SK-MEL-5 (cell line): Measurements from ENCODE around the gene RAB22A. TPM values are rescaled to one million over a fixed set of nuclear protein-coding genes. Genes with fewer than 3 reads are reported as not detected.

Experiments
- DNase-seq: peaks from one replicate; pipeline ENCODE4 v3.0.0-alpha.2; 2016; ENCODE audit warnings: low read depth, low spot score
- in situ Hi-C: cut with HindIII; loops from 2 replicates; pipeline ENCODE4 v1.10.0; 2016; ENCODE audit warnings: low sequenced_read_pairs, high pct_unique_total_duplicates, low pct_unique_long_range_greater_than_20kb
- total RNA-seq: library from RNA; depleted of rRNA; stranded (reverse); fragments of >200 nt; shearing (Covaris generic); gene quantifications from 2 replicates; pipeline ENCODE4 v1.2.3, GENCODE V29; 2014

Gene RAB22A
- total RNA-seq, 1 experiment from 2014 or later = 18.0 TPM

DNA sequence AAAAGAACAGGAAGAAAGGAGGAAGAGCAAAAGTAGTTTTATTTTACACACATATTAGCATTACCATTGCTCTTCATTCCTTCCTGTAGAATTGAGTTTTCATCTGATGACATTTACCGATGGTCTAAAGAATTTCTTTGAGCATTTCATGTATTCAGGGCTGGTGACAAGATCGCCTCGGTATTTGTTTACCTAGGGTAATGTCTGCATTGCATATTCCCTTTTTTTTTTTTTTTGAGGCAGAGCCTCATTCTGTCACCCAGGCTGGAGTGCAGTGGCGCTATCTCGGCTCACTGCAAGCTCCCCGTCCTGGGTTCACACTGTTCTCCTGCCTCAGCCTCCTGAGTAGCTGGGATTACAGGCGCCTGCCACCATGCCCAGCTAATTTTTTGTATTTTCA, 19.3 kb downstream of the RAB22A start:
- in situ Hi-C loops = no loop called here
- no peak for DNase-seq

DNA sequence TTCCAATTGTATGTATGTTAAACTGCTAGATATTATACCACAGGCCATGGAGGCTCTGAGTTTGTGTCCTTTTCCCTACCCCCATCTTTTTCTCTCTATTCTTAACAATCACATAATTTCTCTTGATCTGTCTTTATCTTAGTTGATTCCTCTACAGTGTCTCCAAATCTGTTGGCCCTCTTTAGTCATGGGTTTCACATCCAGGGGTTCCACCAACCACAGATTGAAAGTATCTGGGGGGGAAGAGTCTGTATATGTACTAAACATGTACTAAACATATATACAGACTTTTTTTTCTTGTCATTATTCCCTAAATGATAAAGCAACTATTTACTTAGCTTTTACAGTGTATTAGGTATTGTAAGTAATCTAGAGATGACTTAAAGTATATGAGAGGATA, 20.2 kb downstream of the RAB22A start:
- in situ Hi-C loops = no loop called here
- no peak for DNase-seq

DNA sequence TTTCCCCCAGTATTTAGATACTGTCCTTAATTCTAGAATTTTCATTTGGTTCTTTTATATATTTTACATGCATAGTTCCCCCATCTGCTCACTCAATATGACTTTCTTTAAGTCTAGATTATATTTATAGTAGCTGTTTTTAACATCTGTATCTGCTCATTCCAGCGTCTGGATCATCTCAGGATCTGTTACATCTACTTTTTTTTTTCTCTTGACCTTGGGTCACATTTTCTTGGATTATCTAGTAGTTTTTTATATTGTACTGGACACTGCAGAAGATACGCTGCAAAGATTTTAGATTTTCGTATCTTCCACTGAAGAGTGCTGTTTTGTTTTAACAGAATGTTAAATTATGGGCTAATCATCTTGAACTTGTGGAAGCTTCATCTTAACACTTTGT, 20.7 kb downstream of the RAB22A start:
- in situ Hi-C loops = no loop called here
- no peak for DNase-seq

DNA sequence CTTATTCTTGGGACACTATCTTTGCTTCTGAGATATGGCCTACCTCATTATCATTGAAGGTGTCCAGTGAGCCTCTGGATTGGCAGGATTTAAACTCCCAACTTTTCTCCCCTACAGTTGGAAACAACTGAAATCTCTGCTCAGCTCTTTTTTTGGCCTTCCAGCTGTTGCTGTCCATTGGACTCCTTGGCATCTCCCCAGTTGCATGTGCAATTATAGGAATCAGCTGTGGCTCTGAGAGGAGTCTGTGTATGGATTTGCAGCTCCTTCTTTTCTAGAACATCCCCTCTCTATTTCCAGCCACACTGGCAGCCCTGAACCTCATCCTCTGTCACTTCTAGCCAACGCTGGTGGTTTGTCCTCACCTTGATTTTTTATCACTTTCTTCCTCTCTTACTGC, 21.2 kb downstream of the RAB22A start:
- DNase-seq = no peak
- in situ Hi-C loops = no loop called here

DNA sequence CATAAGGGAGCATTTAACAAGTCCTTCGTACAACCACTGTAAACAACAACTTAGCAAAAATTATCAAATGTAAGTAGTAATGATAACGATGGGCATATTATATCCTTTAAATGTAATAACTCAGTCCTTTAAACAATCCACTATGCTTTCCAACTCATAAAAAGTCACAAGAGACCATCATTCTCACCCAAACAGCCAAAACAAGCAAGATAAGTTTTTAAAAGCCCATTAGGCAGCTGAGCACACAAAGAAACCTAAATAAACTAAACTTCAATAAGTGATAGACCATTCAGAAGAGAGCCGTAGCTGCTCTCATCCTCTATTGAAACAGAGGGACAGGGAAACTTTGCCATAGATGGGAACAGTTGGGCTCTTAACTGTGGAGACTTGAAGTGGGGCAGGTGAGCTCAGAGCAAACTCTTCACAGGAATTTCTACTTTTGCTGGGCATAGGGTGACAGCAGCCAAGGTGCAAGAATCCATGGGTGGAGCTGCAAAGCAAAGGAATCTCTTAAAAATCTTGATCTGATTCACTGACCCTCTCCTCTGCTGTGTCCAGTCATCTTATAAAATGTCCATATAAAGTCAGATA, 22.5 kb downstream of the RAB22A start:
- DNase-seq = no peak
- in situ Hi-C loops = no loop called here

DNA sequence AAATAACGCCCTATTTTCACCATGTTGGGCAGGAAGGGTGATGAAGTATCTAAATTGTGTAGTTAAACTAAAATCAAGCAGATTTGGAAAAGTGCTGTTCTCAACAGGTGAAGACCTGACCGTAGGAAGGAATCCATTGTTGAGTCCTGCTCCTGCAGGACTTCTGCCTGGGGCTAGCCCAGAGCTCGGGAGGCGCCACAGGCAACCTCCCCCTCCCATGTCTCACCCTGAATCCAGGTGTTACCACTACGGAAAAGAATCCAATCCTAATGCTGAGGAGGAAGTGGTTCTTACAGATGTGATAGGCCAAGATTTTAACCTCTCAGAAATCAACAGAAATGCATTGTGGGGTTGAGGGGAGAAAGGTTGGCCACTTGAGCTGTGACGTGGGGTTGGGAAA, 30.2 kb downstream of the RAB22A start:
- DNase-seq = no peak
- in situ Hi-C loops = no loop called here

DNA sequence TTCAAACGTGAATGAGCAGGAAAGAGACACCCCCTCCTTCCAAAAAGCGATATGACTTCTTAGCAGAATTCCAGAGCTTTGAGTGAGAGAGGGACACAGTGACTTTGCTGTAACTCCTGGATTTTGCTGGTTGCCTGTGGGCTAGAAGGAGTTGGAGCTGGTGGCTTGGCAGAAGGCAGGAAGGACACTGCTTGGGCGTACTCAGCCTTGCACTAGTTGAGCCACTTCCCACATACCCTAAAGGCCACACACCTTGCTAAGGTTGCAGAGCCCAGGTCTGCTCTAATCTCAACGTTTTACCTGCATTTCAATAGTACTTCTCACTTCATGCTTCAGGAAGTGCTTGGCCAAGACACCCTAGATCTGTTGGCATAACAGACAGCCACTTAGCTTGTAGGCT, 30.6 kb downstream of the RAB22A start:
- no peak for DNase-seq
- in situ Hi-C loops = no loop called here

DNA sequence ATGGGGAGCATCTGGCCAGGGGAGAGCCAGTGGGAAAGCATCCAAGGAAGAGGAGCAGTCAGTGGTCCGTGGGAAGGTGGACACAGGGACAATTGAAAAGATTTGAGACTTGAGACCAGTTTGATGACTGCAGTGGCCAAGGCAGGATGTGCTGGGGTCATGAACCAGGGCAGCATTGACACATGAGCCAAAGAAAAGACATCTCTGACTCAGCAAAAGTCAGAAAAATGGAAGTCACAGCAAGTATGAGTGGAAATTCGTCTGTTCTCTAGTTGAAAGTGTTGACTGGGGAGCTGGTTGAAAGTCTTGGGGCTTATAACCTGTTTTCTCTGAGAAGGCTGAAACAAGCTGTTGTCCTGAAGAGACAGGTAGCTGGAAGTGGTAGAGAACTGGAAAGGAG, 31.3 kb downstream of the RAB22A start:
- in situ Hi-C loops = no loop called here
- no peak for DNase-seq

DNA sequence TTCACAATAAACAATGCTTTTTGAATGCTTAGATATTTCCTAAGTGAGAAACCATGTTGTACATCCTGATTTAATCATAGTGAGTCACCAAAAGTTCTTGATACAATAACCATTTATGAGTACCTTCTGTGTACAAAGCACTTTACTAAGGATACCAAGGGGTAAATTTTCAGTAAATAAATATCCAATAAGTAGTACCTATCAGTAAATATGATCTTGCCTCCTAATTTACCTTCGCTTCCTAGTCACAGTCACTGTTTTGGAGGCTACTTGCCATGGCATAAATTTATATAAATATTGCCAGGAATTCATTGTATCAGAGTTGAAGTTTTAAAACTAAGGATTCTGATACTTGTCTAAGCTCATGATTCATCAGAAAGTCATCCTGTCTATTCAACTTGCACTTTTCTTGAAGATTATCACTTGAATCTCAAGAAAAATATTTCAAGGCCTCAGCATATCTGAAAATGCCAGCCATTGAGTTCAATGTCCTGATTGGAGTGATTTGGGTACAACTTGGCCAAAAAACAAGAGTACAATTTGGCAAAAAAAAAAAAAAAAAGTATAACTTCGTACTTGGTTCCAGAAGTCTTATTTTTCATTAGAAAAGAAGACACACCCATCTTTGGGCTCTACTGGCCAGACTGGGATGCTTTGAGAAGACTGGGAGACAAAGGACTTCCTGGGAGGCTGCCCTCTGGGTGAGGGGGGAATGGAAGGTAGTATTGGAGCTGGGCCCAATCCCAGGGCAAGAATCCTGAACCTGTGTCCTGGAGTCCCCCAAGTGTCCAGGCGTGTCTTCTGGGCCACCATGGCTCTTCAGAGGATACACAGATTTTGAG, 32.8 kb downstream of the RAB22A start:
- DNase-seq = no peak
- in situ Hi-C loops = no loop called here

DNA sequence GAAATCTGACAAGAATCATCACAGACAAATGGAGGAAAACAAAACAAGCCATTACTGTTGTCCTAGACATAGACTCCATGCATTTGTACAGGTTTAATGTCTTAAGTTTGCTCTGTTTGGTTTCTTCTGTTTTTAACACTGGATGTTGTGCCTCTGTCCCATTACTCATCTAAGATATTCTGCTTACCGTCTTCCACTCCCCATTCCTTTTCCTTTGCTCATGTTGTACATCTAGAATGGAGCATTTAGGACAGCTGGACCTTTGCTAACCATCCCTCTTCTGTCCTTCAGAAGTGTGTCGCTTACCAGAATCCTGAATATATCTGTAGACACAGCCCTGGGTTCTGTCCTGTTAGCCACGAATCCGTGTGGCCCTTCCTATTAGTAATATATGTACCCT, 35.2 kb downstream of the RAB22A start:
- in situ Hi-C loops = no loop called here
- DNase-seq = no peak

DNA sequence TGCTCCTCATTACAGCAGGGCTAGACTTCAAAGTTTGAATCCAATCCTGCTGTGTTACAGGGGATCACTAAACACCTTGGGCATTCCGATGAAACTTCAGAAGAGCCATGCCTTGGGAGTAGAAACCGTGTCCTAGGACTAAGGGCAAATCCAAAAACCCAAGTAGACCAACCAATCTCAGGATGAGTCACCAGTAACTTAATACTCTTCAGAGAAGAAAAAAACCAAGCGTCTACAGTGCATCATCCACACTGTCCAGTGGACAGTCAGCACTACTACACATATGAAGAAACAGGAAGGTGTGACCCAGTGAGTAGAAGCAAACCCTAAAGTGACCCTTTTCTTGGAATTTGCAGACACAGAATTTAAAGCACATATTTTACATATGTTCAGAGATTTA, 40.1 kb downstream of the RAB22A start:
- no peak for DNase-seq

DNA sequence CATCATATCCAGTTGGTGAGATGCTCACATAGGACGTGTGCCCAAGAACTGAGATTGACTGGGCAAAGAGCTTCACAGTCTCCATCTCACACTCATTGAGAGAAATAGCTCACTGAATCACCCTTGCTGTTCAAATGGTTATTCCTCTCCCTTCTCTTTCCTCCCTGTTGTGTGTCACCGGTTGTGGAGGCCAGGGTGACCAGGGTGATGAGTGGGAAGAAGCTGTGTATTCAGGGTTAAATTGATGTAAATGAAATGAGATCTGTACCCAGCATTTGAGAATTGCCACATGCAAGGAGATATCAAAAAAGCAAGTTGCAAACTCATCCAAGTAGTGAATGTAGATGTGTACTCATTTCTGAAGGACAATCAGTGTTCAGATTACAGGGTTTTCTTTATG, 43.0 kb downstream of the RAB22A start:
- in situ Hi-C loops = no loop called here
- DNase-seq = no peak

More for the DNA sequence above, 40.1 kb downstream of the RAB22A start:
- in situ Hi-C loops = no loop called here

DNA sequence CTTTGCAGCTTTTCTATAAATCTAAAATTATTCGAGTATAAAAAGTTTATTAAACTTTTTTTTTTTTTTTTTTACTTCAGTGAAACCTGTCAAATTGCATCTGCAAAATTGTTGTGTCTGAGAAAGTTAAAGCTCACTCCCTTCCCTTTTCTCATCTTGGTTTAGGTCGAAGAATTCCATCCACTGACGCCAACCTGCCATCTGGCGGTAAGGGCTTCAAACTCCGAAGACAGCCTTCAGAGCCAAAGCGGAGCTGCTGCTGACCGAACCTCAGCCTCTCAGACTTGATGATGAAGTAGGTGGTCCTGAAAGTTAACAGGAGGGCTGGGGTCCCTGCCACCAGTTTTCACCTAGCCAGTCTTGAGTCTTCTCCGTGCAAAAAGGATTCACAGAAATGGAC, 49.9 kb downstream of the RAB22A start:
- in situ Hi-C loops = no loop called here
- DNase-seq = peak; percentile 10

DNA sequence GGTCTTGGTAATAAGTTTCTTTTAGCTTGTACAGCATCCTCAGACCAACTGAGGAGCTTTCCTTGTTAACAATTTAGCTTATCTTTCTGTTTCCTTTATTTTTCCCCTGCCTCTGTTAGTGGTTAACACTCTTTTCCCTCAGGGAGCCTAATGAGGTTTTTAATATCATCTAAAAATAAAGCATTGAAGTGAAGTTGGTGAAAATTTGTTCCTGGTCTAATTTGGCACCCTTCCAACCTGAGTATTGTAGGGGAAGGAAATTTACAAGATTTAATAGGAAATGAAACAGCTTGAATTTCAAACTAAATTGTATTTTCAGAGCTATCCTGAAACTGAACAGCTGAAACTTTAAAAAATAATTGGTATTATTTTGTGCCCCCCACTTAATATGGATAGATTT, 51.4 kb downstream of the RAB22A start:
- no peak for DNase-seq
- in situ Hi-C loops = no loop called here

DNA sequence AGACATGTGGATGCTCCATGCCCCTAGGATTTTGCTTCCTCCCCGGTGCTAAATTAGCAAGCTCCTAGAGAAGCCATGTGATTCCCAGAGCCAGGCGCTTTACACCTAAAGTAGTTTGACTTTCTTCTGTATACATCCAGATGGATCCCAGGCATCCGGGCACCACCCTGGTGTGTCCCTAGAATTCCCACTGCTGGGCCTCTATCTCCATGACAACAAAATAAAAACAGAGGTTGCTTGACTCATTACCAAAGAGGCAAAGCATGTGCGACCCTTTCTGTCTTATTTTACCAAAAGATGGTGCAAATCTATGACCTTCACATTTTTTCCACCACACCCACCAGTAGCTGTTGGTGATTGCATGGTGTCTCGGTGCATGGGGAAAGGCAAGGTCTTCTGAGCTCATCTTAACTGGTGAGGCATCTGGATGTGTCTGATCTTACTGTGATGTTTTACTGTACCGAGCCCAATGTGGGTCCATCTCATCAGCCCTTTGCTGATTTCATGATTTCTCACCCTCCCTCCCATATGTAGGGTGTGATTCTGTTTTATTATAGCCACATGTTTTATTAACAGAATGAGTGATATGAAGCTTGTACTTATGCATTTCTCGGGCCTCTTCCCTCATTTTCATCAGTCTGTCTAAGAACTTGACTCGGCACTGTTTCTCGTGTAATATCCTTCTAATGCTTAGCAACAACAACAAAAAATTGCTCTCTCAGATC, 52.1 kb downstream of the RAB22A start:
- no peak for DNase-seq
- in situ Hi-C loops = no loop called here

DNA sequence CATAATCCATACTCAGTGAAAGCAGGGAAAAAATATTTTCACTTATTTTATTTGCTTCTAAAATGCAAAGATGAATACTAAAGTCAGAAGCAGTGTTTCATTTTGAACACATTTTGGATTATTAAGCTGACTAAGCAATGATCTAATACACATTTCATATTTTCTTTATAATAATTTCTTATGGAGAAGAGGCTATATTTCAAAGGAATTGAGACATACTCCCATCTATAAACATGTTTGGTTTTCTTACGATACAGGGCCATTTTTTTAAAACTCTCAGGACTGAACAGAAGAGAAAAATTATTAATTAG, 52.6 kb downstream of the RAB22A start:
- in situ Hi-C loops = no loop called here
- no peak for DNase-seq

DNA sequence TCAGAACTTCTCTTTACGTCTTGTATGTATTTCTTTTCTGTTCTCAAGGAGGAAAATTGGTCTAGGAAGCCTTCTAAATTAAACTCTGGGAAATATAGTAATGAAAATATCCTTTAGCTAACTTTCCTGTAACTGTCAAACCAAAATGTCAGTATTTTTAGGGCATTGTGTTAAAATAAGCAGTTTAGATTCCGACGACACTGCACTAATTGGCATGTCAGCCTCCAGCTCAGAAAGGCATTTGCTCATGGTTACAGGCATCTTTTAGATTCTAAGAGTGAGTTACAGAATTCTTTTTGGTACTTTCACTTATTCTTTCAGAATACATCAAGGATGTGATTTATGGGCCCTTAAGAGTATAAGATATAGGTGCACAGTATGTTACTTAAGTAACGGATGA, 53.5 kb downstream of the RAB22A start:
- in situ Hi-C loops = no loop called here
- no peak for DNase-seq

DNA sequence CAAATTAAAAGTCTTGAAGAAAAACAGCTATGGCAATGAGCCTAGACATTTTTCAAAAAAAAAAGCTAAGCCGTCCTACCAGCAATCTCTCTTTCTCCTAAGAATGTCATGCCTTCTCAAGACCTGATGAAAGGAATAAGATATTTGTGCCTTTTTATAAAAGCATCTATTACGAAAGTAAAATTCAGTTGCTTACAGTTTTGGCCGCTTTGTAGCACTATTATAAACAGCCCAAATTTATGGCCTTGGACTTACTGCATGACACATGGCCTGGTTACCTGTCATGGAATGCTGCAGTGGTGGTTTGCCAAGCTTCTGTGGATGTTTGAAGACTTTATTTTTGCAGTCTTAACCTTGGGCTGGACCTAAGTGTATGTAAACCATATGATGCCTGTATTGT, 57.4 kb downstream of the RAB22A start:
- in situ Hi-C loops = no loop called here
- no peak for DNase-seq

DNA sequence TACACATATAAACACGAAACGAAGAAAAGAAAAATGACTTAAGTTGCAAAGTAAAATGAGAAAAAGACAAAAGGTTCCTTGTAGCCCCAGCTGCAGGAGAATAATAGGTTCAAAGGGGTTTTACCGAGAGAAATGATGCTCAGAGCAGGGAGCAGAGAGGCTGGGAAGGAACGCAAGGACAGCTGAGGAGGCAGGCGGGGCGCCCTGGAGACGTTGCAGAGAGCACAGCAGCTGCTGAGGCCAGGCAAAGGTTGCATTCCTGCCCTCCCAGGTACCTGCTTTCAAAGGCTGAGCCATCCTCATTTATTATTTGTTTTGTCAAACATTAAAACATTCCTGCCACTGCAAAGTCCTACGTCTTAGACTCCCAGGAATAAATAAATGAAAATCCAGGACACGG, 63.3 kb downstream of the RAB22A start:
- in situ Hi-C loops = no loop called here
- DNase-seq = no peak
